Measurements from ENCODE around the gene PADI3.

Gene PADI3

DNA sequence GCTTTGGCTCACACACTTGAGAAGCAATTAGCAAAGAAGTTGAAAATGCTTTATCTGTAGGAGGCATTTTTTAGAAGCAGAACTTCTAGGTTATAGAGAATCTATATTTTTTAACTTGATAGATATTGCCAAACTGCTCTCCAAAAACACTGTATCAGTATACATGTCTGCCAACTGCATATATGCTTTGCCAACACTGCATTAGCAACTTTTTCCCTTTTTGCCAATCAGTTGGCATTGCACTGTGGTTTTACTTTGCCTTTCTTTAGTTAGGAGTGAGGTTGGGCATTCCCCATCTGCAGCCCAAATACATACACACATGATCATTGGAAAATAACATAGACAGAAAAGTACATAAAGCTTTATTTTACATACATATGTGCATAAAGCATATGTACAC, 15.0 kb downstream of the PADI3 start:
- no peak overlapping the region for H3K4me3 ChIP-seq (ENCODE audit: low read length)
- DNase-seq (ENCODE audit: low read depth, low spot score), result no peak

DNA sequence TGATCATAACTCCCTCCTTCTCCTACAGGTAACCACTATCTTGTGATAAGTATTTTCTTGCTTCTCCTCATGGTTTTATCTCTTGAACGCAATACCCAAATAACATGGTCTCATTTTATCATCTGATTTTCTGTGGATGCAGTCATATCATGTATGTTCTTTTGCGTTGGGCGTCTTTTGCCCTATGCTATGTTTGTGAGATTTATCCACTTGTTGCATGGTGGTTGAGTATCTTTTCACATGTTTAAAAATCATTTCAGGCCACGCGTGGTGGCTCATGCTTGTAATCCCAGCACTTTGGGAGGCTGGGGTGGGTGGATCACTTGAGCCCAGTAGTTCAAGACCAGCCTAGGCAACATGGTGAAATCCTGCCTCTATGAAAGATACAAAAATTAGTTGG, 15.6 kb downstream of the PADI3 start:
- H3K4me3 ChIP-seq (ENCODE audit: low read length), result no peak overlapping the region
- DNase-seq (ENCODE audit: low read depth, low spot score), result no peak

DNA sequence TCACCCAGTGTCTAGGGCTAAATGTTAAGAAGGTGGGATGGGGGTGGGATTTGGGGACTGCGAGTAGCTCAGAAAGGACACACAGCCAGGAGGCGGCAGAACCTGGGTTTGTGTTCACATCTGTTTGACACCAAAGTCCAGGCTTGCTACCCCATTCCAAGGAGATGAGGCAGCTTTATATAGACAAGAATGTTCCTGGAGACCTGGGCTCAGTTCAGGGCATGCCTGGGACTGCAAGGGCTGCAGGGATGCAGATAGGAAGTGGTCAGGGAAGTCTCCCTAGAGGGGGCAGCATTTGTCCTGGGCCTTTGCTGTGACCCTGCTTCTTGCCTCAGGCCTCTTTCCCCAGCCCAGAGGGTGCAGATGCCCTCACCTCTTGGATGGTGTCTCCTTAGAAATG, 16.3 kb downstream of the PADI3 start:
- no peak for DNase-seq (ENCODE audit: low read depth, low spot score)
- no peak overlapping the region for H3K4me3 ChIP-seq (ENCODE audit: low read length)

DNA sequence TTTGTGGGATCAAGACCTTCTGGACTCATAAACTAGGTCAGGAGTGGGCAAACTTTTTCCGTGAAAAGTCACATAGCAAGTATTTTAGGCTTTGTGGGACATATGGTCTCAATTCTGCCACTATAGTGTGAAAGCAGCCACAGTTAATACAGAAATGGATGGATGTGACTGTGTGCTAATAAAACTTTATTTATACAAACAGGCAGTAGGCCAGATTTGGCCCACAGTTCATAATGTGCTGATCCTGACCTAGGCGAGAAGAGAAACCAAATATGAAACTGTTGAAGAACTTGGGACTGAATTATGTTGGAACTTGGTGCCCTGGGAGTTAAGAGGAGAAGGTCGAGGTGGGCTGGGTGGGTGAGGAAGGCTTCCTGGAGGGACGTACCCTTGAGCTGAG, 17.1 kb downstream of the PADI3 start:
- DNase-seq (ENCODE audit: low read depth, low spot score), result no peak
- H3K4me3 ChIP-seq (ENCODE audit: low read length), result no peak overlapping the region

DNA sequence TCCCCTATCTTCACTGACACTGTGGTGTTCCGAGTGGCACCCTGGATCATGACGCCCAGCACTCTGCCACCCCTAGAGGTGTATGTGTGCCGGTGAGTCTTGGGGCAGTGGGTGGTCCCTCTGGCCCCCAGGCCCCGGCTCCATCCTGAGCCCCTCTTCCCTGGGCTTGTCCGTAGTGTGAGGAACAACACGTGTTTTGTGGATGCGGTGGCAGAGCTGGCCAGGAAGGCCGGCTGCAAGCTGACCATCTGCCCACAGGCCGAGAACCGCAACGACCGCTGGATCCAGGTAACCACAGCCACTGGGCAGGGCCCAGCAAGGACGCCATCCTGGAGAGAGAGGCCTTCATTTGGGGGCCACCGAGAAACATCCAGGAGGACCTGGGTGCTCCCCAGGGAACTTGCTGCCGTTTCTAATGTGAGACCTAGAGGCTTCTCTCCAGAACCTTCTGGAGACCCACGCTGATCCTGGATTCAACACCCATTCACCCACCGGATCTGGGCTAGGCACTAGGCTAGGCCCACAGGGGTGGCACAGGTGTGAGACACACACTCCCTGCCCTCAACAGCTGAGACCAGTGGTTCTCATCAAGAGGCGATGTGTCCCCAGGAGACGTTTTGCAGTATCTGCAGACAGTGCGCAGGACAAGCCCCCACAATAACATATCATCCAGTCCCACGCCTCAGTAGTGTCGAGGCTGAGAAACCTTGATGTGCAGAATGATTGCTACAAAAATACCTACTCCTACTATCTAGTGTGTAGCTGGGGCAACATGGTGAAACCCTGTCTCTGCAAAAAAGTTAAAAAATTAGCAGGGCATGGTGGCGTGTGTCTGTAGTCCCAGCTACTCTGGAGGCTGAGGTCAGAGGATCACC, 22.2 kb downstream of the PADI3 start:
- DNase-seq (ENCODE audit: low read depth, low spot score), result no peak
- H3K4me3 ChIP-seq (ENCODE audit: low read length), result no peak overlapping the region

DNA sequence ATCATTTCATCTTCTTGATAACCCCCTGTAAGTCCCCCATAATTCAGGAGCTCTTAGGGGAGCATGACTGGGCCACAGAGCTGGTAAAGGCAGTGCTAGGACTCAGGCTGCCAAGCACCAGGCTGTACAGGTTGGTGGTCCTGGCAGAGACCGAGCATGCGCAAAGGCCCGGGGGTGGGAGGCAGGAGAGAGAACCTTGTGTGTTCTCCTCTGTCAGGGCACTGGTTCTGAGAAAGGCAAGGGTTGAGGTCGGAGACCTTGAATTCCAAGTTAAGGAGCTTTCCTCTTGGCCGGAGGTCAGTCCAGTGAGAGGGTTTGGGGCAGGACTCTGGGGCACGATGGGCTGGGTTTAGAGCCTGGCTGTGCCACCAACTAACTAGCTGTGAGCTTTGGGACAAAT, 23.2 kb downstream of the PADI3 start:
- no peak for DNase-seq (ENCODE audit: low read depth, low spot score)
- H3K4me3 ChIP-seq (ENCODE audit: low read length), result no peak overlapping the region

DNA sequence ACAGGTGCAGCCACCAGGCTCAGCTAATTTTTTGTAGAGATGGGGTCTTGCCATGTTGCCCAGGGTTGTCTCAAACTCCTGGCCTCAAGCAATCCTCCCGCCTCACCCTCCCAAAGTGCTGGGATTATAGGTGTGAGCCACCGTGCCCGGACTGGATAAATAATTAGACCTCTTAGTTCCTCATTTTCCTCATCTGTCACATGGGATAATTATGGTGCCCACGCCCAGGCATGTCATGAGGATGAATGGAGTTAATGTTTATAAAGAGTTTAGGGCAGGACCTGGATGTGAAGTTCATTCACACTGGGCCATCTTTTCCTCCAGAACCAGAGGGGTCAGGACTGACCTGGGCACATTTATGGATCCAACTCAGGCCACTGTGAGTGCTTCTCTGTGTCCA, 23.7 kb downstream of the PADI3 start:
- H3K4me3 ChIP-seq (ENCODE audit: low read length), result no peak overlapping the region
- no peak for DNase-seq (ENCODE audit: low read depth, low spot score)

DNA sequence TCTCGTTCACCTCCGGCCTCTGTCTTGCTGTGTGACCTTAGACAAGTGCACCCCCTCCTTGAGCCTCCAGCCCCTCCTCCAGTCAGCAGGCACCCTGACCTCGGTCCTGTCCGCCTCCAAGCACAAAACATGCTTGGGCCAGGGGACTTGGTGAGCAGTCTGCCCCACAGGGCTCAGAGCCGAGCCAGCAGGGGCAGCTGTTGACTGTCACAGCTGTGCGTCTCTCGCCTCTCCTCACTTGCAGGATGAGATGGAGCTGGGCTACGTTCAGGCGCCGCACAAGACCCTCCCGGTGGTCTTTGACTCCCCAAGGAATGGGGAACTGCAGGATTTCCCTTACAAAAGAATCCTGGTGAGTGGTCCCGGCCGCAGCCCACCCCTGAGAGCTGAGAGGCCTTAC, 24.2 kb downstream of the PADI3 start:
- H3K4me3 ChIP-seq (ENCODE audit: low read length), result no peak overlapping the region
- DNase-seq (ENCODE audit: low read depth, low spot score), result no peak

DNA sequence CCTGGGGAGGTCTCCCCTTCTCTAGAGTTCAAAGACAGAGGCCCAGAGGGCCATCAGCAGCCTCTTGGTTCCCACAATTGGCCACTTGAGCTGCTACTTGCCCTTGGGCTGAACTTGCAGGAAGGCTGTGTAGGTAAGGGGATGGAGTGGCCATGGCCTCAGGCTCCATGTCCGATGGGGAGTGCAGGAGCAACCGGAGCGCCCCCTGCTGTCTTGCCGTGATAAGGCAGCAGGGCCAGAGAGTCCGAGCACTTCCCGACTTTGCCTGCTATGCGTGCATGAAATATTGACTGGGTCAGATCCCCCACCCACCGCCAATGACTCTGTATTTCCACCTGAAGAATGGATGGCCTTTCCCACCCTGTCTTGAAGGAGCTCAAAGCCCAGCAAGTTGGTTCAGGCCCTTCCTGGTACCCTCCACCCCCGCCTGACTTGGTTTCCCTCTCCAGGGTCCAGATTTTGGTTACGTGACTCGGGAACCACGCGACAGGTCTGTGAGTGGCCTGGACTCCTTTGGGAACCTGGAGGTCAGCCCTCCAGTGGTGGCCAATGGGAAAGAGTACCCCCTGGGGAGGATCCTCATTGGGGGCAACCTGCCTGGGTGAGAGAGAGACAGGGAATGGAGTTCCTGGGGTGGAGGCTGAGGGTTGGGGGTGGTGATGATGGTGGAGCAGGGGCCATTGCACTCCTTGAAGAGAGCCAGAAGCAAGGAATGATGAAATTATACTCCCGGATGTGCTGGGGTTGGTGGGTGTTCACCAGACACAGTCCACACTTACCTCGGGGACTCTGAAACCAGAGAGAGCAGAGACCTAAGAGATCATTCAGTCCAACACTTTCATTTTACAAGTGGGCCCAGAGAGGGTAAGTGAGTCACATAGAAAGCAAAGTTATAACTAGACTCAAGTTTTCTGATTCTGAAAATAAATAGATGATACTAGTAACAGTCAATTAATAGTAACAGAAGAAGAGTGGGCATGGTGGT, 25.6 kb downstream of the PADI3 start:
- DNase-seq (ENCODE audit: low read depth, low spot score), result peak; percentile 9
- no peak overlapping the region for H3K4me3 ChIP-seq (ENCODE audit: low read length)

DNA sequence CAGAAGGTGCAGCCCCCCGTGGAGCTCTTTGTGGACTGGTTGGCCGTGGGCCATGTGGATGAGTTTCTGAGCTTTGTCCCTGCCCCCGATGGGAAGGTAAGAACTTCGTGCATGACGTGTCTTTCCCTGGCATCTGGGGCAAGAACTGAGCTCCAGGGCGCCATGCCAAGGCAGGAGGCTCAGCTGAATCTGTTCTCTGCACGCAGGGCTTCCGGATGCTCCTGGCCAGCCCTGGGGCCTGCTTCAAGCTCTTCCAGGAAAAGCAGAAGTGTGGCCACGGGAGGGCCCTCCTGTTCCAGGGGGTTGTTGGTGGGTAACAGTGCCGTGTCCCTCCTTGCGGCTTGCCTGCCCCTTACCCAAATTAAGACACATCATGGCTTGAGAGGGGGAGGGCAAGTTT, 27.7 kb downstream of the PADI3 start:
- no peak for DNase-seq (ENCODE audit: low read depth, low spot score)
- no peak overlapping the region for H3K4me3 ChIP-seq (ENCODE audit: low read length)

DNA sequence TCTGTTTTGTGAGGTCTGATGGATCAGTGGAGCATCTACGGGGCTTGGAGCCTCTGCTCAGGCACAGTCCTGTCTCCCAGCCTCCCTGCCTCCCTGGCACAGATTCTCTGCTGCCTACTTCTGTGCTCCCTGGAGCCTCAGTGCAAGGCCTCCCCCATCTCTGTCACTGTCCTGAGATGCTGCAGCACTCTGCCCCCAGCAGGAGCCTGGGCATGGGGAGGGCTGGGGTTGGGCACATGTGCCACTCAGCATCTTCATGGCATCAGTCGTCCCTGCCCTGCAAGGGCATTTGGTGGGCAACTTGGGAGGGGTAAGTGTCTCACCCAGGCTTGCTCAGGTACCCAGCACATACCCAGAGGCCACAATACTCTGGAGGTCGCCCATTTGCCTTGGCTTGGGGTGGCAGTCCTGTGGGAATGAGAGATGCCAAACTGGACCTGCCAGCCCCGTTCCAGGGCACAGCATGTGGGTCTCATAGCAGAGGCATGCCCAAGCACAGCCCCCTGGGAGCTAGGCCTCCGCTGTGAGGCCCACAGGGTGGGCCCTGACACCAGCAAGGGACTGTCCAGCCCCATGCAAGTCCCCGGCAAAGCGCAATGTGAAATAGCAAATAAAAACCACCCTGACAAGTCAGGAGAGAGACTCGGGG, 28.7 kb downstream of the PADI3 start:
- no peak for DNase-seq (ENCODE audit: low read depth, low spot score)
- no peak overlapping the region for H3K4me3 ChIP-seq (ENCODE audit: low read length)

DNA sequence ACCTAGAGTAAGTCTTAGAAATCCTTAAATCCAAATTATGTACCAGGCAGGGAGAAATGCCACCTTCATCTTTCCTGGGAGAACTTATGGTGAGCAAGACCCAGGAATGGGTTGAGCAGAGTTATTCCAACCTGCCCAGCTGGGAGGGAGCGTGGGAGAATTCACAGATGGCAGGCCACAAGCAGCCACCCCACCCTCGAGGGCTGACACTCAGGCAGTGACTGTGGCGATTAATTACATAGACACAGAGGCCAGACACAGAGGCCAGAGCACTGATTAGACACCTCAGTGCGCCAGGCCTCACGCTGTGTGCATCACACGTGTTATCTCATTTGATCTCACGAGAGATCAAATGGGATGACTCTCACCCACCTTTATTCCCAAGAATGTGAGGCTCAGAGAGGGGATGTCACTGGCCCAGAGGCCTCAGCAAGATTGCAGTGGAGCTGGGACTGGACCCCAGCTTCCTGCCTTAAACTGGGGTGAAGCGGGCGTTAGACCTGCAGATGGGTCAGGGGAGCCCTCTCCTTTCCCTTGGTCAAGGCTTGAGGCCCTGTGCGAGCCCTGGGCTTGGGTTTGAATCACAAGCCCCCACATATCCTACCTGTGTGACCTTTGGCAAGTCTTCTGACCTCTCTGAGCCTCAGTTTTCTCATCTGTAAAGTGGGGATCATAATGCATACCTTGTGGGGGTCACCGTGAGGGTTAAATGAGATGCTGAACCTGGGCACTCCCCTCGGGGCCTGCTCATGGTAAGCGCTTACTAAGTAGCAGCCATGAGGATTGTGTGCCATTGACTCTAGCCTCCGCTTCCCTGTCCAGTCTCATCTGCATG, 30.3 kb downstream of the PADI3 start:
- no peak for DNase-seq (ENCODE audit: low read depth, low spot score)

DNA sequence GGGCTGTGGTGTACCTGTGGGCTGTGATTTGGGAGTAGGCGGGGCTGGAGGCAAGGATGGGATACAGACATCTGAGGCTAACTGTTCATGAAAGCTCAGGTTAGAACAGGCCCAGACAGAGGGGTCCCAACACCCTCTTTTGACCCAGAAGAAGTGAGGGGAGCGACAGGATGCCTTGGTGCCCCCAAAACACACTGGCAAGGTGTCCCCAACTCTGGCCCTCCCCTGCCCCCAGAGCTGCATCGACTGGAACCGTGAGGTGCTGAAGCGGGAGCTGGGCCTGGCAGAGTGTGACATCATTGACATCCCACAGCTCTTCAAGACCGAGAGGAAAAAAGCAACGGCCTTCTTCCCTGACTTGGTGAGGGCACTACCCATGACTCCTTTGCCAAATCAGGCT, 31.5 kb downstream of the PADI3 start:
- DNase-seq (ENCODE audit: low read depth, low spot score), result no peak
- no peak overlapping the region for H3K4me3 ChIP-seq (ENCODE audit: low read length)

More for the DNA sequence above, 30.3 kb downstream of the PADI3 start:
- no peak overlapping the region for H3K4me3 ChIP-seq (ENCODE audit: low read length)

DNA sequence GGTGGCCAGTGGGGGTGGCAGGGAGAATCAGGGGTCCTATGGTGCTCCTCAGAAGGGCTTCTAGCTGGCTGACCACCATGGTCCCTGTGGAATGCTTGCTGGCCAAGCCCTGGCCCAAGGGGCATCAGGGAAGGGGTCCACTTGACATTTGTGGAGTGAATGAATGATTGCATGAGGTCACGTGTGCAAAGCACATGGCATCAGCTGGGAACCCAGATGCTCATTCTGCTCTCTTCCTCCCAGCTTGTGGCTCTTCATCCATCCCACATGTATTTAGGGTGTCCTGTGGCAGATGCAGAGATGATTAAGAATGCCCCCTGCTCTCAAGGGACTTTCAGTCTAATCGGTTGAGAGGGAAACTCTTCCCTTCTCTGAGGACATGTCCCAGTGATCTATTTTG, 32.0 kb downstream of the PADI3 start:
- no peak for DNase-seq (ENCODE audit: low read depth, low spot score)
- no peak overlapping the region for H3K4me3 ChIP-seq (ENCODE audit: low read length)

DNA sequence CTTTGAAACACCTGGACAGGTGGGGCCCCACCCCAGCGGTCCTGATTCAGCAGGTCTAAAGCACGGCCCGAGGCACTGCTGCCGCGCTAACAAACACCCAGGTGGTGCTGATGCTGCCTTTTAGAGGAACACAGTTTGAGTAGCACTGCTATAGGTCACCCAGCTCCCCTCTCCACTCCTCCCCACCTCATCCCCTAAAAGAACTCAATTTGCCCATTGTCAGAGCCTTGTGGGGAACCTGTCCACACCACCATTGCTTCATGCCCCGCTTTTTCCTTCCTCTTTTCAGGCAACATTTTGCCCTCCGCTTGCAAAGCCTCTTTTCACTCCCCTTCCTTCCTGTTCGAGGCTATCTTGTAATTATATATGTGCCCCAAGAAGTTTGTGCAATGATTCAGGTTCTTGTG, 32.9 kb downstream of the PADI3 start:
- H3K4me3 ChIP-seq (ENCODE audit: low read length), result no peak overlapping the region
- no peak for DNase-seq (ENCODE audit: low read depth, low spot score)

DNA sequence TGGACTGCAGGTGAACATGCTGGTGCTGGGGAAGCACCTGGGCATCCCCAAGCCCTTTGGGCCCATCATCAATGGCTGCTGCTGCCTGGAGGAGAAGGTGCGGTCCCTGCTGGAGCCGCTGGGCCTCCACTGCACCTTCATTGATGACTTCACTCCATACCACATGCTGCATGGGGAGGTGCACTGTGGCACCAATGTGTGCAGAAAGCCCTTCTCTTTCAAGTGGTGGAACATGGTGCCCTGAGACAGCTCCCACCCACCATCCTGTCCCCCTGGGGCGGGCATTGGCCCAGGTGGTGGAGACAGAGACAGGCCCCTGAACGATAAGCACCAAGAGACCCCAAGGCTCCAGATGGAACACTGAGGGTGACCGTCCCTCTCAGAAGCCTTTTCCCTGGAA, 33.9 kb downstream of the PADI3 start:
- DNase-seq (ENCODE audit: low read depth, low spot score), result no peak
- no peak overlapping the region for H3K4me3 ChIP-seq (ENCODE audit: low read length)

DNA sequence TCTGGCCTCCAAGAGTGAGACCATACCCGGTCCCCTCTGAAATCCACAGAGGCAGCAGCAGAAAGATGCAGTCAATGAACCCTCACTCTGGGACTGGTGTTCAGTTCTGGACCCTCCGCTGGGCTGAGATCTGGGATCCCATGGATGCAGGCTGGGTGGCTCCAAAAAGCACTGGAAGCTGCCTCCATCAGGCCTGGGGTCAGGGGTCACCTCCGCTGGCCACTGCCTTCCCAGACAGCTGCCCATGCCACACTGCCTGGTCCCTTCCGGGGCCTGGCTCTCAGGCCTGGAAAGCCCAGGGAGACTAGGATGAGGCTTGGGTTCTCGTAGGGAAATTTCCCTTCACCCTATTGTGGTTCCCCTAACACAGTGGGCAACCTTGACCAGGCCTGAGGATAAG, 37.7 kb downstream of the PADI3 start:
- DNase-seq (ENCODE audit: low read depth, low spot score), result no peak
- no peak overlapping the region for H3K4me3 ChIP-seq (ENCODE audit: low read length)

DNA sequence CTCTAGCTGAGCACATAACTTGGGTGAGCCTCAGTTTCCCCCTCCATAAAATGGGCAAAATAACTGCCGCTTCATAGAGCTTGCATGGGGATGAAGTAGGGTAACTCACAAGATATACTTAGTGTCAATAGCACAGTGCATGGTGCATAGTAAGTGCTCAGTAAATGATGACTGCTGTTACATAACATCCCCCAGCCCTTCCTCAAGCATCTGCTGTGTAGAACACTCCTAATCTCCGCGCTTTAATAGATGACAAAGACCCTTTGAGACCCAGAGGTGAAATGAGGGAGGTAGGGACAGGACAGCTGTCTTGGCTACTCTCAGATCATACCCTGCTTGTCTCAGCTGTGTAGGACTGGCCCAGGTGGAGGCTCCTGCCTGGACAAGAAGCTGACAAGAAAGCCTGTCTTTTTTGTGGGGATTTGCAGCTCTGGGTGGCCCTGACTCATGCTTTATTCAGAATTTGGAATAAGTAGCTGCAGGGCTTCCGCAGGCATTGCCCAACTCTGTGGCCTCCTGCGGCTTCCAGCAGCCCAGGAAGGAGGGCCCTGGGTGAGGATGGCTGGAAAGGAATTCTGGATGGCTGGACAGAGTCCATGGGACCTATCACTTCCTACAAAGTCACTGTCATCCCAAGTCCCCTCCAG, 38.4 kb downstream of the PADI3 start:
- no peak overlapping the region for H3K4me3 ChIP-seq (ENCODE audit: low read length)
- DNase-seq (ENCODE audit: low read depth, low spot score), result no peak

All from Jurkat, Clone E6-1 (cell line).